ENCODE measurements around the gene ZFAND6.

The ZFAND6 gene

GRCh38 chr15:80184554-80184953, 125.1 kb downstream of the ZFAND6 start:
- Histone ChIP-seq H3F3A (ENCODE audit: control insufficient read depth, insufficient read depth) (no peaks in the 10 kb centered on the region), H3K9me2 (replicated peaks; ENCODE audit: control insufficient read depth, low read length) (no peaks in the 10 kb centered on the region), H3K79me2 (ENCODE audit: control insufficient read depth, low read length) (no peaks in the 10 kb centered on the region), H3K4me3 (ENCODE audit: low read length) (no peak overlapping the region), H3K4me1 (ENCODE audit: control insufficient read depth, low read length) (no peaks in the 10 kb centered on the region), H3K27ac (ENCODE audit: low read depth, low read length) (no peak overlapping the region), H3K4me2 (ENCODE audit: low read length) (no peak overlapping the region), H3K27me3 (ENCODE audit: control insufficient read depth, low read length) (no peaks in the 10 kb centered on the region), H3K36me3 (ENCODE audit: control insufficient read depth, low read length) (no peaks in the 10 kb centered on the region), H4K20me1 (ENCODE audit: control insufficient read depth, insufficient read depth, low read depth, low read length) (no peaks in the 10 kb centered on the region), H3K9me3 (ENCODE audit: control insufficient read depth, insufficient read depth, low read length) (no peaks in the 10 kb centered on the region)
- TF ChIP-seq CTCF (IDR thresholded peaks at IDR 0.05; ENCODE audit: low read depth, low read length, poor library complexity, severe bottlenecking): no peak
- no peak for TF ChIP-seq EZH2phosphoT487 (IDR thresholded peaks at IDR 0.05; ENCODE audit: borderline replicate concordance, low read length)

- Histone ChIP-seq H3K9me3 (ENCODE audit: control insufficient read depth, insufficient read depth, low read length) (no peaks in the 10 kb centered on the region), H3K27me3 (ENCODE audit: control insufficient read depth, low read length) (no peaks in the 10 kb centered on the region), H3K4me1 (ENCODE audit: control insufficient read depth, low read length) (no peaks in the 10 kb centered on the region), H4K20me1 (ENCODE audit: control insufficient read depth, insufficient read depth, low read depth, low read length) (no peaks in the 10 kb centered on the region), H3K27ac (ENCODE audit: low read depth, low read length) (no peak overlapping the region), H3K4me2 (ENCODE audit: low read length) (no peak overlapping the region), H3K36me3 (ENCODE audit: control insufficient read depth, low read length) (no peaks in the 10 kb centered on the region), H3K9me2 (replicated peaks; ENCODE audit: control insufficient read depth, low read length) (no peaks in the 10 kb centered on the region), H3F3A (ENCODE audit: control insufficient read depth, insufficient read depth) (no peaks in the 10 kb centered on the region), H3K79me2 (ENCODE audit: control insufficient read depth, low read length) (no peaks in the 10 kb centered on the region), H3K4me3 (ENCODE audit: low read length) (no peak overlapping the region)
- TF ChIP-seq EZH2phosphoT487 (IDR thresholded peaks at IDR 0.05; ENCODE audit: borderline replicate concordance, low read length) (no peak), CTCF (IDR thresholded peaks at IDR 0.05; ENCODE audit: low read depth, low read length, poor library complexity, severe bottlenecking) (no peak)
Observed at GRCh38 chr15:80185152-80185551, 125.7 kb downstream of the ZFAND6 start.

GRCh38 chr15:80186066-80186465, 126.6 kb downstream of the ZFAND6 start:
- Histone ChIP-seq H3K4me2 (ENCODE audit: low read length) (no peak overlapping the region), H4K20me1 (ENCODE audit: control insufficient read depth, insufficient read depth, low read depth, low read length) (no peaks in the 10 kb centered on the region), H3K27me3 (ENCODE audit: control insufficient read depth, low read length) (no peaks in the 10 kb centered on the region), H3K4me1 (ENCODE audit: control insufficient read depth, low read length) (no peaks in the 10 kb centered on the region), H3K36me3 (ENCODE audit: control insufficient read depth, low read length) (no peaks in the 10 kb centered on the region), H3K27ac (ENCODE audit: low read depth, low read length) (no peak overlapping the region), H3K9me2 (replicated peaks; ENCODE audit: control insufficient read depth, low read length) (no peaks in the 10 kb centered on the region), H3K79me2 (ENCODE audit: control insufficient read depth, low read length) (no peaks in the 10 kb centered on the region), H3K9me3 (ENCODE audit: control insufficient read depth, insufficient read depth, low read length) (no peaks in the 10 kb centered on the region), H3F3A (ENCODE audit: control insufficient read depth, insufficient read depth) (no peaks in the 10 kb centered on the region), H3K4me3 (ENCODE audit: low read length) (no peak overlapping the region)
- TF ChIP-seq EZH2phosphoT487 (IDR thresholded peaks at IDR 0.05; ENCODE audit: borderline replicate concordance, low read length) (no peak), CTCF (IDR thresholded peaks at IDR 0.05; ENCODE audit: low read depth, low read length, poor library complexity, severe bottlenecking) (no peak)

- H3K9me3 ChIP-seq (ENCODE audit: control insufficient read depth, insufficient read depth, low read length): no peaks in the 10 kb centered on the region
- H3K27ac ChIP-seq (ENCODE audit: low read depth, low read length): no peak overlapping the region
- TF ChIP-seq EZH2phosphoT487 (IDR thresholded peaks at IDR 0.05; ENCODE audit: borderline replicate concordance, low read length) (no peak), CTCF (IDR thresholded peaks at IDR 0.05; ENCODE audit: low read depth, low read length, poor library complexity, severe bottlenecking) (no peak)
- H3K9me2 ChIP-seq (replicated peaks; ENCODE audit: control insufficient read depth, low read length): no peaks in the 10 kb centered on the region
- no peaks in the 10 kb centered on the region for H3K36me3 ChIP-seq (ENCODE audit: control insufficient read depth, low read length)
- no peaks in the 10 kb centered on the region for H3K79me2 ChIP-seq (ENCODE audit: control insufficient read depth, low read length)
- no peaks in the 10 kb centered on the region for H4K20me1 ChIP-seq (ENCODE audit: control insufficient read depth, insufficient read depth, low read depth, low read length)
- H3K4me1 ChIP-seq (ENCODE audit: control insufficient read depth, low read length): no peaks in the 10 kb centered on the region
- no peaks in the 10 kb centered on the region for H3K27me3 ChIP-seq (ENCODE audit: control insufficient read depth, low read length)
- no peak overlapping the region for H3K4me2 ChIP-seq (ENCODE audit: low read length)
- H3K4me3 ChIP-seq (ENCODE audit: low read length): no peak overlapping the region
- no peaks in the 10 kb centered on the region for H3F3A ChIP-seq (ENCODE audit: control insufficient read depth, insufficient read depth)
Observed at GRCh38 chr15:80186597-80186996, 127.1 kb downstream of the ZFAND6 start.
